Caco-2 (cell line): ENCODE results near the gene PJVK. TPM values are rescaled to one million over a fixed set of nuclear protein-coding genes. Genes with fewer than 3 reads are reported as not detected.

Experiments
- BruUV-seq: library from RNA; stranded (reverse); fragments of 400-500 nt; replicated peaks from 2 replicates; lab custom pipeline; 2021; lab: Mats Ljungman, UMichigan
- CTCF ChIA-PET: fragments of 300-600 bp; sonication (Branson Sonifier 250); formaldehyde crosslinking; loops from one replicate; lab custom pipeline; 2022; ENCODE audit warnings: antibody characterized with exemption; lab: Charles Lee
- POLR2A ChIA-PET: fragments of 300-600 bp; sonication (Branson Sonifier 250); formaldehyde crosslinking; loops from one replicate; lab custom pipeline; 2022; ENCODE audit warnings: antibody characterized with exemption; lab: Charles Lee
- DNase-seq, 2 experiments: peaks; one replicate each; pipeline versions ENCODE4 v3.0.0 to v3.0.0-alpha.2; 2020 to 2022
- H3K27me3 ChIP-seq: replicated peaks from 2 replicates; pipeline ENCODE4 v1.6.0; 2011; ENCODE audit warnings: low read length; ENCODE audit not compliant: control insufficient read depth, insufficient read depth
- H3K36me3 ChIP-seq: 2 replicates; pipeline ENCODE4 v1.5.1; 2011; ENCODE audit warnings: low read length; ENCODE audit not compliant: control insufficient read depth, insufficient read depth
- H3K4me1 ChIP-seq: fragments of 250-450 bp; sonication (Bioruptor Pico); 2 replicates; pipeline ENCODE4 v1.5.1; 2020; ENCODE audit warnings: mild to moderate bottlenecking
- H3K4me3 ChIP-seq: 2 replicates; pipeline ENCODE4 v1.5.1; 2011; ENCODE audit warnings: low read depth, mild to moderate bottlenecking, control low read depth, low read length
- H3K9me3 ChIP-seq: fragments of 250-450 bp; sonication (Bioruptor Pico); 2 replicates; pipeline ENCODE4 v1.5.1; 2020; ENCODE audit warnings: mild to moderate bottlenecking, moderate library complexity
- H3K27ac Mint-ChIP-seq: one replicate; pipeline ENCODE4 v1.8.0; 2022; ENCODE audit warnings: mixed read lengths; ENCODE audit not compliant: unreplicated experiment
- H3K27me3 Mint-ChIP-seq: one replicate; pipeline ENCODE4 v1.8.0; 2022; ENCODE audit warnings: mixed read lengths; ENCODE audit not compliant: insufficient read depth, unreplicated experiment
- H3K36me3 Mint-ChIP-seq: one replicate; pipeline ENCODE4 v1.8.0; 2022; ENCODE audit warnings: mild to moderate bottlenecking, mixed read lengths; ENCODE audit not compliant: insufficient read depth, unreplicated experiment
- H3K4me1 Mint-ChIP-seq: one replicate; pipeline ENCODE4 v1.8.0; 2022; ENCODE audit warnings: low read depth, mixed read lengths; ENCODE audit not compliant: unreplicated experiment
- H3K4me3 Mint-ChIP-seq: one replicate; pipeline ENCODE4 v1.8.0; 2022; ENCODE audit warnings: mild to moderate bottlenecking, moderate library complexity, mixed read lengths; ENCODE audit not compliant: unreplicated experiment
- H3K9me3 Mint-ChIP-seq: one replicate; pipeline ENCODE4 v1.8.0; 2022; ENCODE audit warnings: mixed read lengths; ENCODE audit not compliant: unreplicated experiment
- CTCF ChIP-seq, 2 experiments: fragments of 200-600 bp in 1 of 2; IDR thresholded peaks; 1 replicate in 1 of 2; 2 replicates in 1 of 2; pipeline versions ENCODE4 v1.5.1 to v1.8.0; 2011 to 2022; ENCODE audit warnings: antibody characterized with exemption in 1 of 2, control low read depth in 1 of 2, inconsistent platforms in 1 of 2, low read depth in 1 of 2, low read length in 1 of 2, mild to moderate bottlenecking in 1 of 2, moderate library complexity in 1 of 2; ENCODE audit not compliant: insufficient read depth in 1 of 2, severe bottlenecking in 1 of 2, unreplicated experiment in 1 of 2
- intact Hi-C: fragments of 100-400 bp; cut with micrococcal nuclease; formaldehyde crosslinking; loops from one replicate; pipeline ENCODE4 v1.10.0; 2022; ENCODE audit not compliant: unreplicated experiment
- total RNA-seq: library from RNA; stranded (reverse); gene quantifications from 2 replicates; pipeline ENCODE4 v1.2.3, GENCODE V29; 2022

PJVK gene
- total RNA-seq, 1 experiment from 2014 or later = 2.9 TPM

GRCh38 chr2:178426388-178426787 is 24.8 kb upstream of the PJVK start:
- no peak overlapping the region for H3K4me3 ChIP-seq
- no peaks in the 10 kb centered on the region for H3K27me3 ChIP-seq
- Mint-ChIP-seq H3K36me3 (peaks cover 13% of the 10 kb centered on the region), H3K4me1 (no peaks in the 10 kb centered on the region), H3K4me3 (no peak overlapping the region), H3K27ac (no peak overlapping the region), H3K9me3 (no peaks in the 10 kb centered on the region), H3K27me3 (no peaks in the 10 kb centered on the region)
- intact Hi-C loops = no loop called here
- POLR2A ChIA-PET = no interaction called here
- no peak for DNase-seq
- H3K4me1 ChIP-seq = no peaks in the 10 kb centered on the region
- CTCF ChIA-PET = no interaction called here
- no TSS peak for BruUV-seq
- no peaks in the 10 kb centered on the region for H3K9me3 ChIP-seq
- H3K36me3 ChIP-seq = no peaks in the 10 kb centered on the region; the same call in 1 of the 2 replicates
- no peak for TF ChIP-seq CTCF (IDR thresholded peaks at IDR 0.05; ENCODE audit: insufficient read depth in 1 of 2, low read depth in 1 of 2, low read length in 1 of 2, severe bottlenecking in 1 of 2, unreplicated experiment in 1 of 2)

DNA sequence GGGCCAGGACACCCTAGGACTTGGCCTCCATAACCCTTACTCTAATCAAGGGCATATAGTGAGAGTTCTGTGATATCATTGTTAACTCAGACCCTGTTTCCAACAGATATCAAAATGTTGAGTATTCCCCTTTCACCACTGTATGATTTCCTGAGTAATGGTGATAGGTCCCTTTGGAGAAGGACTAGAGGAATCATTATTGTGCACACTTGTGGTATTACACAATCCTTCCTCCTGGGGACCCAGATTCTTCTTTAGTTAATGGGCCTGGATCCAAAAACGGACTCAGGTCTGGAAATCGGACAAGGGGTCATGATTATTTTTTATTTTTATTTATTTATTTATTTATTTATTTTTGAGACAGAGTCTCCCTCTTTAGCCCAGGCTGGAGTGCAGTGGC is 23.7 kb upstream of the PJVK start:
- POLR2A ChIA-PET = no interaction called here
- intact Hi-C loops = no loop called here

DNA sequence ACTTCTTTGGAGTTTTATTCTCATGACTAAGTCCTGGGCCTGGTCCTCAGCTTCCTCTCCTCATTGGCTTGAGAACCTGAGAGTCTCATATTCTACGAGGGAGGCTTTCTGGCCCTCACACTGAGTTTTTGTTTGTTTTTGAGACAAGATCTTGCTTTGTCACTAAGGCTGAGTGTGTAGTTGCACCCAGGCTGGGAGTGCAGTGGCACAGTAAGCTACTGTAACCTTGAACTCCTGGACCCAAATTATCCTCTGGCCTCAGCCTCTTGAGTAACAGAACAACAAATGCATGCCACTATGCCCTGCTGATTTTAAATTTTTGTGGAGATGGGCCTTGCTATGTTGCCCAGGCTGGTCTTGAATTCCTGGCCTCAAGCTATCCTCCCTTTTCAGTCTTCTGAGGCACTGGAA is 22.8 kb upstream of the PJVK start:
- POLR2A ChIA-PET = interaction anchor here (0.6 kb wide), 1 partner anchor 19 kb away, joined by 3 read pairs; no protein-coding TSS in a partner anchor
- Histone ChIP-seq H3K4me3 (no peak overlapping the region), H3K9me3 (no peaks in the 10 kb centered on the region), H3K36me3 (no peaks in the 10 kb centered on the region; the same call in 1 of the 2 replicates), H3K27me3 (no peaks in the 10 kb centered on the region), H3K4me1 (no peaks in the 10 kb centered on the region)
- CTCF ChIA-PET = interaction anchor here (1.0 to 1.6 kb wide), 3 partner anchors 9 to 22 kb away, joined by 3 read pairs; partner anchors contain the start of gene PRKRA
- BruUV-seq = no TSS peak
- Mint-ChIP-seq H3K36me3 (peaks cover 25% of the 10 kb centered on the region), H3K27ac (no peak overlapping the region), H3K4me1 (no peaks in the 10 kb centered on the region), H3K9me3 (no peaks in the 10 kb centered on the region), H3K4me3 (no peak overlapping the region), H3K27me3 (no peaks in the 10 kb centered on the region)
- no peak for TF ChIP-seq CTCF (IDR thresholded peaks at IDR 0.05; ENCODE audit: insufficient read depth in 1 of 2, low read depth in 1 of 2, low read length in 1 of 2, severe bottlenecking in 1 of 2, unreplicated experiment in 1 of 2)
- intact Hi-C loops = no loop called here
- DNase-seq = no peak

More for the DNA sequence above, 23.7 kb upstream of the PJVK start:
- BruUV-seq = no TSS peak
- H3K4me3 ChIP-seq = no peak overlapping the region
- H3K4me1 Mint-ChIP-seq = no peaks in the 10 kb centered on the region
- H3K36me3 Mint-ChIP-seq = peaks cover 24% of the 10 kb centered on the region
- H3K4me1 ChIP-seq = no peaks in the 10 kb centered on the region
- H3K27me3 Mint-ChIP-seq = no peaks in the 10 kb centered on the region
- H3K9me3 Mint-ChIP-seq = no peaks in the 10 kb centered on the region
- H3K9me3 ChIP-seq = no peaks in the 10 kb centered on the region
- no peaks in the 10 kb centered on the region for H3K27me3 ChIP-seq
- CTCF ChIA-PET = no interaction called here
- H3K4me3 Mint-ChIP-seq = no peak overlapping the region
- no peak for TF ChIP-seq CTCF (IDR thresholded peaks at IDR 0.05; ENCODE audit: insufficient read depth in 1 of 2, low read depth in 1 of 2, low read length in 1 of 2, severe bottlenecking in 1 of 2, unreplicated experiment in 1 of 2)
- no peaks in the 10 kb centered on the region; the same call in 1 of the 2 replicates for H3K36me3 ChIP-seq
- no peak for DNase-seq
- H3K27ac Mint-ChIP-seq = no peak overlapping the region
